ENCODE measurements around the gene PRCD. TPM values are rescaled to one million over a fixed set of nuclear protein-coding genes. Genes with fewer than 3 reads are reported as not detected.

Gene PRCD
- total RNA-seq, 1 donor from 2014 or later, result 3.3 TPM

DNA sequence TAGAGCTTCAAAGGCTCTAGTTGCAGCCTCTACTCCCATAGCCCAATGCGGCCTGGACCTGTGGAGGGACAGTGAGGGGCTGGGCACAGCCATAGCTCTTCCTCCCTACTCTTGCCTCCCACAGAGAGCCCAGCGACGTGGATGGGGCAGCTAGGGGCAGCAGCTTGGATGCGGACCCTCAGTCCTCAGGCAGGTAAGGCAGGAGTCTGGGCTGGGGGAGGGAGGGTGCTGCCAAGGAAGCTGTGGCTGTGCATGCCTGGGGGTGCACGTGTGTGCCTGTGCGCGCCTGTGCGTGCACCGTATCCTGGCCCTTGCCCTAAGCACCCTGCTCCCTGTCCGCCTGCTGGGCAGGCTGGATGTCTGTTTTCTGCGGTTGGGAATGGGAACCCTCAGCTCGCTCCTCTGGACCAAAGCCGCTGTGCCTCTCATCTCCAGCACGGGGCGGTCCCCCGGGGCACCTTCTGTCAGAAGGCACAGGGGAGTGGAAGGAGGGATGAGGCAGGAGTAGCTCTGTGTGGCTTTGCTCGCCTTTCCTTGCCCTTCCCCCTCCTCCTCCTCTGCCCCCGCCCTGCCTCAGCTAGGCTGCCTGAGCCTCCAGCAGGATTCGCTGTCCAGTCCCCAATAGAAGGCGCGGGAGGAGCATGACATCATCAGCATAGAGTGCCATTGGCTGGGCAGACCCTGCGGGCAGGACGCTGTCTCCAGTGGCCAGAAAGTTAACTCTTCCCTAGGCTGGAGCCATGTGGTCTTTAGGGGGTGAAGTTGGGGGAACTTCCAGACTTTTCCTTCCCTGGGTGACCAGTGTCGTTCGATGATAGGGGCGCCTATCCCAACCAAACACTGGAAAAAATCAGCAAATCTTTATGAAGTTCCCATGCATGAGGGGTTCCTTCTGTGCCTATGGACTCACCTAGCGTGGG lies 797 bp downstream of the PRCD start:
- Mint-ChIP-seq H3K27me3 (peaks cover 52% of the 10 kb centered on the region), H3K36me3 (no peaks in the 10 kb centered on the region), H3K9me3 (no peaks in the 10 kb centered on the region), H3K27ac (peak overlapping the region; percentile 58), H3K4me1 (ENCODE audit: unreplicated experiment) (peaks cover 51% of the 10 kb centered on the region), H3K4me3 (peak overlapping the region; percentile 80)
- DNase-seq (ENCODE audit: extremely low spot score, unreplicated experiment), result peak; percentile 92
- peak; percentile 44 for TF ChIP-seq CTCF (conservative IDR thresholded peaks at IDR 0.05)

DNA sequence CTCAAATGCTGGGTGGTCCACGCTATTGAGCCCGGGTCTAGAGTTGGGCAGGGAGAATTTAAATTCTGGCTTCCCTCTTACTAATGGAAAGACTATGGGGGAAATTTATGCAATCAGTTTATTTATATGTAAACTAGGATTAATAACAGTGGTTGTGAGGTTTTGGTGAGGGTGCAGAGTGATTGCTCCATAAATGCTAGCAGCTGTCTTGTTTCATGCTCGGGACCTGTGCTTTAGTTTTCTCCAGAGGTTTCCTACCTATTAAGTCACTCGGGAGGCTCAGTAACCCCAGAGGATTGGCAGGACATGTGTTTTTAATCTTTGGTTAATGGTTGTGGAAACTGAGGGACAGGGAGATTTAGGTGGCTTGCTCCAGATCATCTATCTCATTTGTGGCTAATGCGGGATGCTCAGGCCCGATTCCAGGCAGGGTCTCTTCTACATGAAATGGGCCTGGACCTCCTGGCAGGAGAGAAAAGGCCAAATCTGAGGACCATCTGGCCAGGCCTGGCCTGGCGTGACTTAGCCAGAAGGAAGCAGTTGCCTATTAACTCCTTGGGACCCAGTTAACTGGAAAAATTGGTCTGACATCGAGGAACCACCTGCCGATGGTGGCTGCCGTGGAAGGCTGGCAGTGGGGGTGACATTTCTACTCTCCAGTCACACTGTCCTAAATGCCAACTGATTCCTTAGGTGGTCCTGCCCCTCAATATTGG lies 2.1 kb downstream of the PRCD start:
- Mint-ChIP-seq H3K4me1 (ENCODE audit: unreplicated experiment) (peaks cover 64% of the 10 kb centered on the region), H3K27ac (no peak overlapping the region), H3K27me3 (peaks cover 42% of the 10 kb centered on the region), H3K4me3 (no peak overlapping the region), H3K9me3 (no peaks in the 10 kb centered on the region), H3K36me3 (no peaks in the 10 kb centered on the region)
- no peak for DNase-seq (ENCODE audit: extremely low spot score, unreplicated experiment)
- no peak for TF ChIP-seq CTCF (conservative IDR thresholded peaks at IDR 0.05)

DNA sequence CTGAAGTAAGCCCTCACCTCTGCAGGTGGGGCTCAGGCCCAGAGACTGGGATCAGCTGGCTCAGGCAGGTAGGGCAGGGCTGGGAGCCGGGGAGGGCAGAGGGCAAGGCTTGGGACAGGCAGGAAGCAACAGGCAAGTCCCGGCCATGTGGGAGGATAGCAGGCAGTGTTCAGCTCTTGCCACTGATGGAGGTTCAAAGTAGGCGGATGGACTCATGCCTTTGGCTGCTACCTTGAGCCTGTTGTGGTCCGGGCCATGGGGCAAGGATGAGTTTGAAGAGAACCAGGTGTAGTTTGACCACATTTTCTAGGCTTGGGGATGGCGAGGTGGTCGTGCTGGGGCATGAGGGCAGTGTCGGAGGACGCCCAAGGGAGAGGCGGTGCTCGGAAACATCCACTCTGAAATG lies 2.7 kb downstream of the PRCD start:
- Mint-ChIP-seq H3K4me3 (peak overlapping the region; percentile 16), H3K4me1 (ENCODE audit: unreplicated experiment) (peaks cover 64% of the 10 kb centered on the region), H3K27me3 (peaks cover 38% of the 10 kb centered on the region), H3K36me3 (no peaks in the 10 kb centered on the region), H3K27ac (no peak overlapping the region), H3K9me3 (no peaks in the 10 kb centered on the region)
- no peak for DNase-seq (ENCODE audit: extremely low spot score, unreplicated experiment)
- TF ChIP-seq CTCF (conservative IDR thresholded peaks at IDR 0.05), result no peak

GRCh38 chr17:76542984-76543383 lies 3.1 kb downstream of the PRCD start:
- Mint-ChIP-seq H3K36me3 (no peaks in the 10 kb centered on the region), H3K4me1 (ENCODE audit: unreplicated experiment) (peaks cover 64% of the 10 kb centered on the region)

DNA sequence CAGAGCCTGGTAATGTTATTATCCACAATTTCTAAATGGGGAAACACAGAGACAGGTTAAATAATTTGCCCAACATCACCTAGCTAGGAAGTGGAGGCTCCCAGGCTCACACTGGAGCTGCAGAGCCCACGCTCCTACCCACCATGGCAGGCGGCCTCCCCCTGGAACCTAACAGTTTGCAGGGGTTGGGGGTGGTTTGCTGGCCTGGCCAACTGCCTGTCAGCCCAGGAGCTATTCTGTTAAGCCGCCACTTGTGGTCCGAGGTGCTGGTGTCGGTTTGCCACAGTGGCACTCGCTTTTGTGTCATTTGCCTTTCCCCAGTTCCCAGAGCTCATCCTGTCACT lies 3.6 kb downstream of the PRCD start:
- peaks cover 64% of the 10 kb centered on the region for H3K4me1 Mint-ChIP-seq (ENCODE audit: unreplicated experiment)
- no peak for DNase-seq (ENCODE audit: extremely low spot score, unreplicated experiment)

More at GRCh38 chr17:76542984-76543383, 3.1 kb downstream of the PRCD start:
- no peak for TF ChIP-seq CTCF (conservative IDR thresholded peaks at IDR 0.05)
- Mint-ChIP-seq H3K9me3 (no peaks in the 10 kb centered on the region), H3K27me3 (peaks cover 38% of the 10 kb centered on the region), H3K4me3 (peak overlapping the region; percentile 30), H3K27ac (no peak overlapping the region)
- DNase-seq (ENCODE audit: extremely low spot score, unreplicated experiment), result no peak

More for the DNA sequence above, 3.6 kb downstream of the PRCD start:
- no peak for TF ChIP-seq CTCF (conservative IDR thresholded peaks at IDR 0.05)
- Mint-ChIP-seq H3K36me3 (no peaks in the 10 kb centered on the region), H3K27me3 (peaks cover 35% of the 10 kb centered on the region), H3K27ac (no peak overlapping the region), H3K9me3 (no peaks in the 10 kb centered on the region), H3K4me3 (peak overlapping the region; percentile 73)
